C4-2B (cell line): ENCODE results near the gene SRRT.
A peak's percentile ranks its signal among the peaks of the same experiment; 100 is the strongest.

Experiments
- H3K27ac ChIP-seq: fragments of 450-650 bp; 2 replicates; pipeline ENCODE4 v1.5.1; 2017
- ZFX ChIP-seq: fragments of 450-650 bp; IDR thresholded peaks from 2 replicates; pipeline ENCODE4 v1.6.1; 2017
- TF ChIP-seq, protein P1 (sequence below): fragments of 450-650 bp; conservative IDR thresholded peaks from 2 replicates; pipeline ENCODE4 v1.5.1; 2017; ENCODE audit warnings: mild to moderate bottlenecking

SRRT gene

DNA sequence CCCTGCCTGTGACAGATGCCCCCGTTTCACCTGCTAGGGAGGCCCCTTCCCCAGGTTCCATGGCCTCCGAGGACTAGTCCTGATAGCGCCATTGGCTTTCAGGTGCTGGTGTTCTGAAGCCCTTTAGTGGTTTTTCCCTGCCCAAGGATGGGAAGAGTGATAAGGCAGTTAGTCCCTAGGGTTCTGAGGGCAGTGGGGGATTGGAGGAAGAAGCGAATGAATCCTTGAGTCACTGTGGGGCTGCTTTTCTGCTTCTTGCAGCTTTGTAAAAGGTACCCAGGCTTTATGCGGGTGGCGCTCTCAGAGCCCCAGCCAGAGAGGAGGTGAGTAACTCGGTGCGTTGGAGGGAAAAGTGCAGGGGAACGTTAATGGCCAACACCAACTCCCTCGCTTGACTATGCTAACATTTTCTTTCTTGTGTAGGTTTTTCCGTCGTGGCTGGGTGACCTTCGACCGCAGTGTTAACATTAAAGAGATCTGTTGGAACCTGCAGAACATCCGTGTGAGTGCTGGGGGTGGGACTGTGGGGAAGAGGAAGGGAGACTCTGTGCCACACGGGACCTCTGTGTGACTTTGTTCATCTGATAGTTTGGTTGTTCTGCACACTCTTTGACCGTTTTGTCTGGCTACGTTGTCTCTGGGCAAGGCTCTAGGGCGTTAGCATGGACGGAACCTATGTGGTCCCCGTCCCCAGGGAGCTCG lies 10.7 kb downstream of the SRRT start:
- TF ChIP-seq, protein P1, sequence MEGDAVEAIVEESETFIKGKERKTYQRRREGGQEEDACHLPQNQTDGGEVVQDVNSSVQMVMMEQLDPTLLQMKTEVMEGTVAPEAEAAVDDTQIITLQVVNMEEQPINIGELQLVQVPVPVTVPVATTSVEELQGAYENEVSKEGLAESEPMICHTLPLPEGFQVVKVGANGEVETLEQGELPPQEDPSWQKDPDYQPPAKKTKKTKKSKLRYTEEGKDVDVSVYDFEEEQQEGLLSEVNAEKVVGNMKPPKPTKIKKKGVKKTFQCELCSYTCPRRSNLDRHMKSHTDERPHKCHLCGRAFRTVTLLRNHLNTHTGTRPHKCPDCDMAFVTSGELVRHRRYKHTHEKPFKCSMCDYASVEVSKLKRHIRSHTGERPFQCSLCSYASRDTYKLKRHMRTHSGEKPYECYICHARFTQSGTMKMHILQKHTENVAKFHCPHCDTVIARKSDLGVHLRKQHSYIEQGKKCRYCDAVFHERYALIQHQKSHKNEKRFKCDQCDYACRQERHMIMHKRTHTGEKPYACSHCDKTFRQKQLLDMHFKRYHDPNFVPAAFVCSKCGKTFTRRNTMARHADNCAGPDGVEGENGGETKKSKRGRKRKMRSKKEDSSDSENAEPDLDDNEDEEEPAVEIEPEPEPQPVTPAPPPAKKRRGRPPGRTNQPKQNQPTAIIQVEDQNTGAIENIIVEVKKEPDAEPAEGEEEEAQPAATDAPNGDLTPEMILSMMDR = no peak
- TF ChIP-seq ZFX = no peak
- no peak overlapping the region for H3K27ac ChIP-seq

DNA sequence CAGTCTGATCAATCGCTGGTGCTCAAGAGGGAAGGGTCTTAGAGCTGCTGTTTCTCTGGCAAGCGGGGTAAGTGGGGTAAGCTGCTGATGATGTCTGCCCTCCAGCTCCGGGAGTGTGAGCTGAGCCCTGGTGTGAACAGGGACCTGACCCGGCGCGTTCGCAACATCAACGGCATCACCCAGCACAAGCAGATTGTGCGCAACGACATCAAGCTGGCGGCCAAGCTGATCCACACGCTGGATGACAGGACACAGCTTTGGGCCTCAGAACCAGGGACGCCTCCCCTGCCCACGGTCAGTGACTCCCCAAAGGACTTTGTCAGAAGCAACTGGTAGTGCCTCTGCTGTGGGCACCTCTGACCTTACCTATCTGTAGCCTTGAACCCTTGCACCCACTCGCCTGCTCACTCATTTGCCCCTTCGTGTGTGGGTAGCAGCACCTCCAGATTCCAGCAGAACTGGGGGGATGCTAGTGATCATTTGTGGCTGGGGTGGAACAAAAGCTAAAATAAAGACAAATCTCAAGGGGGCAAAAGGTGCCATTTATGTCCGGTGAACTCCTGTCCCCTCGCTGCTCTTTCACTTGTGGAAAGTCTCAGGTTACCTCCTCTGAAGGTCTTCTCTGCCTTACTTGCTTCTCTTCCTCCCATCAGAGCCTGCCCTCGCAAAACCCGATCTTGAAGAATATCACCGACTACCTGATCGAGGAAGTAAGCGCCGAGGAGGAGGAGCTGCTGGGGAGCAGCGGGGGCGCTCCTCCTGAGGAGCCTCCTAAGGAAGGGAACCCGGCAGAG lies 11.4 kb downstream of the SRRT start:
- TF ChIP-seq ZFX = no peak
- TF ChIP-seq, protein P1 = no peak
- no peak overlapping the region for H3K27ac ChIP-seq

DNA sequence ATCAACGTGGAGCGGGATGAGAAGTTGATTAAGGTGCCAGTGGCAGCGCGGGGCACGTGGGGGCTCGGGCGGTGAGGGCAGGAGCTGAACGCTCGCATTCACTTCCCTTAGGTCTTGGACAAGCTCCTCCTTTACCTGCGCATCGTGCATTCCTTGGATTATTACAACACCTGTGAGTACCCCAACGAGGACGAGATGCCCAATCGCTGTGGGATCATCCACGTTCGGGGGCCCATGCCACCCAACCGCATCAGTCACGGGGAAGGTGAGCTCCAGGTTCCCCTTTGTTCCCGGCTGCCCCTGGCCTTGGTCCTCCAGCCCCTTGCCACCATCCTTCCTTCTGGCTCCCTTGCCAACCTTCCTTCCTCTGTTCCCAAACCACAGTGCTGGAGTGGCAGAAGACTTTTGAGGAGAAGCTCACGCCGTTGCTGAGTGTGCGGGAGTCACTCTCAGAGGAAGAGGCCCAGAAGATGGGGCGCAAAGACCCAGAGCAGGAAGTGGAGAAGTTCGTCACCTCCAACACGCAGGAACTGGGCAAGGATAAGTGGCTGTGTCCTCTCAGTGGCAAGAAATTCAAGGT lies 12.1 kb downstream of the SRRT start:
- TF ChIP-seq, protein P1 = no peak
- no peak for TF ChIP-seq ZFX

DNA sequence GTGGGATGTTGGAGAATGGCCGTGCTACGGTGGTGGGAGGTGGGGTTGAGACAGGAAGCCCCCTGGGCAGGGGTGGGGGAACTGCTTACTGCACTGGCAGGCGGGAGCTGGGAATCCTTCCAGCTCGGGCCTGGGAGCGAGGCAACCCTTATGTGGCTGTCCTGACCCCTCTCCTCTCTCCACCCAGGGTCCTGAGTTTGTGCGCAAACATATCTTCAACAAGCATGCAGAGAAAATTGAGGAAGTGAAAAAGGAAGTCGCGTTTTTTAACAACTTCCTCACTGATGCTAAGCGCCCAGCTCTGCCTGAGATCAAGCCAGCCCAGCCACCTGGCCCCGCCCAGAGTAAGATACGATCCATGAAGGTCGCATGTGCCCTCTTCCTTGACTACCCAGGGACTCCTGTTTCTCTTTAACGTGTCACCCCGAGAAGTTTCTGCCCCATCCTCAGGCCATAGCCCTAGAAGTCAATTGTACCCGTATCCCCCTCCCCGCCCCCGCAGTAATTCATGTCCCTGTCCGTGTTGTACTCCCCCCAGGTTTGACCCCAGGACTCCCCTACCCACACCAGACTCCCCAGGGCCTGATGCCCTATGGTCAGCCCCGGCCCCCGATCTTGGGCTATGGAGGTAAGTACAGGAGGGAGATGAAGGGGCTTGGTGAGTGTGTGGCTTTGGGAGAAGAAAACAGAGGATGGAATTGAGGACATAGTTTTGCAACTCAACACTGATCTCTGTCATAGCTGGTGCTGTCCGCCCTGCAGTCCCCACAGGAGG lies 12.8 kb downstream of the SRRT start:
- H3K27ac ChIP-seq = peak overlapping the region; percentile 98

More for the DNA sequence above, 12.1 kb downstream of the SRRT start:
- H3K27ac ChIP-seq = peak overlapping the region; percentile 98

DNA sequence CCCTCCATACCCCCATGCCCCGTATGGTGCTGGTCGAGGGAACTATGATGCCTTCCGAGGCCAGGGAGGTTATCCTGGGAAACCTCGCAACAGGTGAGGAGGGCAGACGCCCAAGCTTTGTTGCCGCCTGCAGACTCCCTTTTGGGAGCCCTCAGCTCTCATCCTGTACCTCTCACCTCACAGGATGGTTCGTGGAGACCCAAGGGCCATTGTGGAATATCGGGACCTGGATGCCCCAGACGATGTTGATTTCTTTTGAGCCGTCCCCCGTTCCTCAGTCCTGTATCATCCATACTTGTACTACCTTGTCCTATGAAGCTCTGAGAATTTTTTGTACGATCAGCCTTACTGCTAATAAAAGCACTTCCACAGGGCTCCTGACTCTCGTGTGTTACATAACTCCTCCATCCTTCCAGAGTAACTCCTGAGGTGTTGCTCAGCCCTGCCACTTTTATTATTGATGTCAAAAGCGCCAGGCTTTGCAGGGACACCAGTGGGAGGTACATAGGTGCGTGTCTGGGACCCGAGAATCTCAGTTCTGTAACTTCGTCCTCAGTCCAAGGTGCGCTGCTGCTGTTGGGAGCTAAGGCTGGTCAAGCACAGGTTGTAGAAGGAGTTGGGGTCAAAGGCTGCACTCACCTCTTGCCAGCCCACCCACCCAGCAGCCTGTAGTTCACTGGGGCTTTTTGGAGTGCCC lies 13.5 kb downstream of the SRRT start:
- TF ChIP-seq ZFX = no peak
- TF ChIP-seq, protein P1 = no peak
- peak overlapping the region; percentile 98 for H3K27ac ChIP-seq

More for the DNA sequence above, 12.8 kb downstream of the SRRT start:
- TF ChIP-seq, protein P1 = no peak
- no peak for TF ChIP-seq ZFX

DNA sequence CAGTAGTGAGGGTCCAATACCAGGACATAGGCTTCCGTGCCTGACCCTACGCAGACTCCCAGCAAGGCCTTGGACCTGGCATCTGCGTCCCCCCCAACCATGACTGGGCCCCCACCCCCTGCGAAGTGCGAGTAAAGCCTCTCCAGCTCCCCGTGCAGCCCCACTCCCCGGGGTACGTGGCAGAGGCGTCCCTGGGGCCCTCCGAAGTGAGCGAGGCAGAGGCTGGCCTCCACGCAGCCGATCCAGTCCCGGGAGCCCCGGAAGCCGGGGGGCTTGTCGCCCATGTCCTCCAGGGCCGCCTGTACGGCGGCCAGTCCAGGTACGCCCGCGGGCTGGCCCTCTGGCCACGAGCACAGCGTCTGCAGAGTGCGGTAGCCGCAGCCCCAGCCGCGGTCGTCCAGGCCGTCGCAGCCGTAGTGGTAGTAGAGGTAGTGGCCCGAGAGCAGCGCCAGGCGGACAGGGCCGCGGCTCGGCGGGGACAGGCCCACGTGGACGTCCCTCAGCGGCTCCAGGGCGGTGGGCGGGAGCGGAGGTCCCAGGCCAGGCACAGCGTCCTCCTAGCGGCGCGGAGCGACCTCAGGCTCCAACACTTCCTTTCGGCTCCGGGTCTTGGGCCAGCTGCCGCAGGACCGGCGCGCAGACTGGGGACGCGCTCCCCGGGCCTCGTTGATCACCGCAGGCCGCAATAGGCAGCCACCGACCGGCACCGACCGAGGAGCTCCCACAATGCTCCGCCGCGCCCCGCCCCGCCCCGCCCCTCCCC lies 14.3 kb downstream of the SRRT start, which contains the start of gene UFSP1:
TSS of gene UFSP1 (minus strand) at position 728 of the 763 bp plus-strand sequence. CDS start at position 284, 444 bp downstream.
- TF ChIP-seq, protein P1 = no peak
- TF ChIP-seq ZFX = peak; percentile 99
- peak within 1 kb of the TSS; percentile 98 for H3K27ac ChIP-seq
